Spleen (tissue), 7 donors: ENCODE measurements around the gene P2RY2.
"Not testable (repeated sequence)": the region's sequence is repeated elsewhere in the genome, so short reads cannot be mapped to it uniquely, and the experiment has no call there.

ENCODE experiments used
- CTCF ChIP-seq, 11 experiments: fragments of 200-600 bp in 7 of 11; fragments of 450-650 bp in 4 of 11; sonication (generic) in 4 of 11; IDR thresholded peaks in 8 of 11; conservative IDR thresholded peaks in 3 of 11; 1 replicate in 7 of 11; 2 replicates in 4 of 11; pipeline versions ENCODE4 v1.4.0 to v1.8.0; 2016 to 2021; ENCODE audit warnings: antibody characterized with exemption in 11 of 11, inconsistent platforms in 4 of 11, mild to moderate bottlenecking in 1 of 11
- POLR2A ChIP-seq, 3 donors: fragments of 450-650 bp; IDR thresholded peaks; one replicate each; pipeline ENCODE4 v1.5.1; 2017; ENCODE audit warnings: antibody characterized with exemption in 3 of 3, mild to moderate bottlenecking in 1 of 3
- POLR2AphosphoS5 ChIP-seq, 3 donors: sonication (generic); formaldehyde crosslinking; IDR thresholded peaks; one replicate each; pipeline ENCODE4 v1.5.1; 2017; ENCODE audit warnings: antibody characterized with exemption in 3 of 3
- donor health status: DM: no; HTN: no; CAD: no; lungs with moderate emphysema.
- donor health status: DM: no; HTN: no; CAD: no.
- donor health status: DM: no; HTN: no; CAD: no.

GRCh38 chr11:73271478-73271865, 53.4 kb downstream of the P2RY2 start:
- not testable (repeated sequence) for TF ChIP-seq CTCF (IDR thresholded peaks at IDR 0.05 in 8 of 11, conservative IDR thresholded peaks at IDR 0.05 in 3 of 11); POLR2A (IDR thresholded peaks at IDR 0.05); POLR2AphosphoS5 (IDR thresholded peaks at IDR 0.05)
